HG03135 (cell line): ENCODE results near the gene TESMIN.

ENCODE experiments used
- ATAC-seq: cut with Tn5 transposase; IDR thresholded peaks from one replicate; pipeline ENCODE4 v1.9.1; 2021; ENCODE audit warnings: mild to moderate bottlenecking, moderate library complexity; ENCODE audit not compliant: unreplicated experiment

TESMIN gene

GRCh38 chr11:68751331-68751856, at the start of gene TESMIN:
Gene TESMIN (minus strand): TSS chr11:68751520. CDS start chr11:68750660, 860 bp downstream.
- no peak for ATAC-seq

- no peak for ATAC-seq
Measured at GRCh38 chr11:68798221-68798813, 47.0 kb upstream of the TESMIN start.

DNA sequence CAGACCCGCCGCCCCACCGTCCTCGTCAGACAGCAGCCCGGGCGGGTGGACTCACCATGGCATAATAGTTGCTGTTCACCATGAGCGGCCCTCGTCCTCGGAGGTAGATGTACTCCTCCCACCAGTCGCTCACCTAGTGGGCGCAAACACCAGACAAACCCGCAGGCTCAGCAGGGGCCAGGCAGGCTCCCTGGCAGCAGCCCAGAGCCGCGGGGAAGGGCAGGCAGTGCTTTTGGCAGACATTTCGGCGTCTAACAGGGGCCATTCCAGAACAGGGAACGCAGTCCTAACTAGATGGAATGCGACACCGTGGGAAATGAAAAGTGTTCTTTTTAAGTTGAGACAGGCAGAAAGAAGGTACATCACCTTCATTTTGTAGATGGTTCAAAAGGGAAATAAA, 45.5 kb upstream of the TESMIN start:
- ATAC-seq = no peak

- no peak for ATAC-seq
Measured at GRCh38 chr11:68792400-68792966, 41.2 kb upstream of the TESMIN start.

DNA sequence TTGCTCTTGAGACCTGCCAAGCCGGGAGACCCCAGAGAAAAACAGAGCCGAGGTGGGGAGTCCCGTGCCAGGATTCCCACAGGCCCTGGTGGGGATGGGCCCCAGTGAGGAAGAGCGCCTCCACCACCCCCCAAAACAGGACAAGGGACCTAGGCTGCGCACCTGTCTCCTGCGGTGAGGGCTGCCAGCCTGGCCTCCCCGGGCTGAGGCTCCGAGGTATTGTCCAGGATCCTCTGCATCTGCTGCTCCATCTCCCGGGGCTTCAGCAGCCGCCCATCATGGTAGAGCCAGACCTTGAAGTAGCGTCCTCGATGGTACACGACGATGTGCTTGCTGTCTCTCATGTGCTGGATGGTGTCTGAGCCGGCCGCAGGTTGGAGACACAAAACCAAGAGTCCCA, 33.3 kb upstream of the TESMIN start:
- ATAC-seq = no peak

- ATAC-seq = no peak
Measured at GRCh38 chr11:68783216-68783821, 32.0 kb upstream of the TESMIN start.

DNA sequence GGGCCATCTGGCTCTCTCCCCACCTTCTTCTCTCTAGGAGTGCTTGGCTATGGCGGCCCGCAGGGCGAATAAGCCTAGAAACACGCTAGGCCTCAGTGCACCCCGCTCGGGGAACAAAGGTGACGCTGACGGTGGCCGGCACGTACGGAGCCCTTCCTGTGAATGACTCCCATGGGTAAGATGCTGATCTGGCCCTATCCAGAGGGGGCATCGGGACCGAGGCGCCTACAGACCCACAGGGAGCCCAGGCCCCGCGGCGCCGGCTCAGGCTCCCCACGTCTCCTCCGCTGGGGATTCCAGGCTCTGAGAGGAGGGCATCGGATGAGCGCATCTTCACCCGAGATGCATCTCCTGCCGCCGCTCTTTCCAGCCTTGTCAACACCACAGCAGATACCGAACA, 31.4 kb upstream of the TESMIN start:
- ATAC-seq = no peak

DNA sequence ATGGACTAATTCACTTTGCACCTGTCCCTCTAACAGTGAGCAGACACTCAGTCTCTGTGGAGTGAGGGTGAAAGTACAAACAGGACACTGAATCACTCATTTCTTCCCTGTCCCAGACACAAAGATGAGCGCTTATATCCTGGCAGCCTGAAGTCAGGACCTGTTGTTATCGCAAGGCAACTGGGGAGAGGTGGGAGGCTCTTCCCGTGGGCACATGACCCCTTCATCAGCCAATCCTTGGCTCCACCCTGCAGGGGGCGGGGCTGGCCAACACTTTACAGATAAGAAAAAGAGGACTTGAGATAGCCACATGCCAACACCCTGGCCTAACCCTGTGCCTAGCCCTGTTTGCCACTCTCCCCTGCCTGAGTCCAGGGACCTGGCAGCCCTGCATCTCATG, 29.5 kb upstream of the TESMIN start:
- ATAC-seq = no peak

DNA sequence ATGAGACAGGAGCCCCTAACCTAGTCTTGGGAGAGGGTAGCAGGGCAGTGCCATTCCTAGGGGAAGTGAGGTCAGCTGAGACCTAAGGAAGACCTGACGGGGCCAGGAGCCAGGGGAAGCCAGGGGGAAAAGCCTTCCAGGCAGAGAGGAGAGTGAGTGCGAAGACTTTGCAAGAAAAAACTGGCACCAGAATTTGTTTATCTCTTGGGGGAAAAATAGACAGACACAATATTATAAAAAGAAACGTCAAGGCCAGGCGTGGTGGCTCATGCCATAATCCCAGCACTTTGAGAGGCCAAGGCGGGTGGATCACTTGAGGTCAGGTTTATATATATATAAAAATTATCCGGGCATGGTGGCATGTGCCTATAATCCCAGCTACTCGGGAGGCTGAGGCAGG, 26.9 kb upstream of the TESMIN start:
- no peak for ATAC-seq

- no peak for ATAC-seq
Measured at GRCh38 chr11:68776442-68777235, 25.3 kb upstream of the TESMIN start.

DNA sequence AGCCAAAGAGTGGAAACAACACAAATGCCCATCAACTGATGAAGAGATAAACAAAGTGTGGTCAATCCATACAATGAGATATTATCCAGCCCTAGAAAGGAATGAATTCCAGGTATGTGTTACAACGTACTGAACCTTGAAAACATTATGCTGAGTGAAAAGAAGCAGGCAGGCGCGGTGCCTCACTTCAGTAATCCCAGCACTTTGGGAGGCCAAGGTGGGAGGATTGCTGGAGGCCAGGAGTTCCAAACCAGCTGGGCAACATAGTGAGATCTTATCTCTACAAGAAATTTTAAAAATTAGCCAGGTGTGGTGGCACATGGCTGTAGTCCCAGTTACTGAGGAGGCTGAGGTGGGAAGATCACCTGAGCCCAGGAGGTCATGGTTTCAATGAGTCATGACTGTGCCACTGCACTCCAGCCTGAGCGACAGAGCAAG, 24.6 kb upstream of the TESMIN start:
- no peak for ATAC-seq

DNA sequence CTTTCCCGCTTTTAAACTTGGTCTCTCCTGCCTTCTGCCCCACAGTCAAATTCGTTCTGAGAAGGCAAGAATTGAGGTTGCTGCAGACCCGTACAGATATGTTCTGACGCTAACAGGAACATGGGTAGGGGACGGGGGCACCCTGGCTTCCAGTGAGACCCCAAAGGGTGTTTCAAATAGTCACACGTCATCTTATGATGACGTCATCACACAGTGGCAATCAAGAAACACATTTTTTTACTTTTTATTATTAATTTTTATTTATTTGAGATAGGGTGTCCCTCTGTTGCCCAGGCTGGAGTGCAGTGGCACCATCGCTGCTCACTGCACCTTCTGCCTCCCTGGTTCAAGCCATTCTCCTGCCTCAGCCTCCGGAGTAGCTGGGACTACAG, 22.9 kb upstream of the TESMIN start:
- no peak for ATAC-seq

GRCh38 chr11:68773521-68774193, 22.3 kb upstream of the TESMIN start:
- no peak for ATAC-seq

GRCh38 chr11:68772936-68773335, 21.6 kb upstream of the TESMIN start:
- ATAC-seq = no peak

DNA sequence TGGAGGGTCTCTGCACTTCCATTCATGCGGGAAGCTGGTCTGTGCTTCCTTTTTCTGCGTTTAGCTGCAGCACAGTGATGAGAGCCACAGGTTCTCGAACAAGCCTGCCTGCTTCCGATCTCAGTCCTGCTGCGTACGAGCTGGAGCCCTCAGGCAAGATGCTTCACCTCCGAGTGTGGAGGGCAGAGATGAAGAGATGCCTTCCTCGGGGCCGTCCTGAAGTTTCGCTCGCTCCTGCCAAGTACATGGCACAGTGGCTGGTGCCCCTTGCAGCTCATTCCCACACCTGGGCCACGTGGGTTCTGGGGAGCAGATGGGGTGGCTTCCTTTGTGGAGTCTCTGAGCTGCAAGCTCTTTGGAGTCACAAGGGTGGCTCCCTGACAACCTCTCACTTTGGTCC, 19.5 kb upstream of the TESMIN start:
- no peak for ATAC-seq

GRCh38 chr11:68767672-68768071, 16.4 kb upstream of the TESMIN start:
- no peak for ATAC-seq

DNA sequence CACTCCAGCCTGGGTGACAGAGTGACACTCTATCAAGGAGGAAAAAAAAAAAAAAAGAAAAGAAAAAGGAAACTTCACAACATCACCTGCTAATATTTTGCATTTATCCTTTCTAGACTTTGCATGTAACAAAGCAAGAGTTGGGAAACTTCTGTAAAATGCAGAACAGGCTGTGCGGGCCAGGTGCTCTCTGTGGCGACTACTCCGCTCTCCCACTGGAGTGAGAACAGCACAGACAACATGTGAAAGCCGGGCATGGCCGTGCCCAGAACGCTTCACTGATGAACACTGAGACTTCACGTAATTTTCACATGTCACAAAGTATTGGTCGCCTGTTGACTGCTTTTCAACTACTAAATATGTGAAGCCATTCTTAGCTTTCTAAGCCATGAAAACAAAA, 15.5 kb upstream of the TESMIN start:
- ATAC-seq = no peak

GRCh38 chr11:68764746-68765145, 13.4 kb upstream of the TESMIN start:
- ATAC-seq = no peak

- no peak for ATAC-seq
Measured at GRCh38 chr11:68763926-68764657, 12.8 kb upstream of the TESMIN start.

DNA sequence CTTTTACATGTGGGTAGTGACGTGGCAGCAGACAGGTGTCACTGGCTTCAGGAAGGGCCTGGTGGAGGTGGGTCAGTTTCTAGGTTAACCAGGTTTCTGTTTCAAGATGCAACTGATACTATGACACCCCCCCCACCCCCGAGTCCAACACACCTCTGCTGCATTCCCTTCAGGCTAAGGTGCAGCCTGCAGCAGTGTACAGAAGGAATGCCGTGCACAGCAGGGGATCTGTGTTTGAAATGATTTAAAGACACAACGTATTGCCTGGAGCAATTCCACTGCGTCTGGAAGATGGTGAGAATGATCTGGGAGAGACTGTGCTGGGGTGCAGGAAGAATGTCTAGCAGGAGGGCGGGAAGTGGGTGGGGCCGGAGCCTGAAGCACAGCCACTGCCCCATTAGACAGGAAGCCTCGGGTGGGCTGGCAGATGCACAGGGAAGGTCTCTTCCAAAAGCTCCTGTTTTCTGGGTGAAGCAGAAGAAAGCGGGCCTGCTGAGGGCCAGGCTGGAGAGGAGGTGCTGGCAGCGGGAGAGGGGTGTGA, 11.9 kb upstream of the TESMIN start:
- ATAC-seq = no peak
